ENCODE results near the gene MACROD2. TPM values are rescaled to one million over a fixed set of nuclear protein-coding genes. Genes with fewer than 3 reads are reported as not detected.
"Not testable (repeated sequence)": the region's sequence is repeated elsewhere in the genome, so short reads cannot be mapped to it uniquely, and the experiment has no call there.

MACROD2 gene
- total RNA-seq, 1 experiment from 2014 or later: 1.4 TPM

DNA sequence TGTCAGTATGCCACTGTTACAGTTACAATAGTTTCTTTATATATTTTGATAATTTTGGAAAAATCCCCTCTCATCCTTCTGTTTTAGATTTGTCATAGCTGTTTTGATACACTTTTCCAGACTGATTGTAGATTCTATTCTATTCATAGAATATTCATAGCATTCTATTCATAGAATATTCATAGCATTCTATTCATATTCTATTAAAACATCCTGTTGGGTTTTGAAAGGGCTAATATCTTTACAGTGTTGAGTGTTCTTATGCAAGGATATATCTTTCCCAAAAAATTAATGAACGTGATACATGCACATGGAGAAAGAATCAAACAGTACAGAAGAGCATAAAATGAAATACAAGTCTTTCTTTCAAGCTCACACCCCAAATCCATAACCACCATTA is 38.0 kb downstream of the MACROD2 start:
- H3K36me3 ChIP-seq (ENCODE audit: insufficient read depth, low read length, poor library complexity, severe bottlenecking): no peaks in the 10 kb centered on the region
- ChIA-PET POLR2A (ENCODE audit: low non-redundant PET) (no interaction called here), CTCF (no interaction called here)
- intact Hi-C loops (cut with micrococcal nuclease; ENCODE audit: unreplicated experiment): no loop called here
- BruUV-seq (replicated peaks): no TSS peak
- H3K9me3 ChIP-seq (ENCODE audit: low read depth, low read length, poor library complexity, severe bottlenecking): no peaks in the 10 kb centered on the region
- no peak for DNase-seq (ENCODE audit: low spot score)
- H3K4me3 ChIP-seq (ENCODE audit: low read depth, low read length, poor library complexity, severe bottlenecking): no peak overlapping the region
- no peaks in the 10 kb centered on the region for H3K27me3 ChIP-seq (replicated peaks; ENCODE audit: insufficient read depth, low read depth, low read length, poor library complexity)
- no peak for TF ChIP-seq EZH2 (IDR thresholded peaks at IDR 0.05; ENCODE audit: borderline replicate concordance, low read depth, low read length, poor library complexity, severe bottlenecking)
- TF ChIP-seq, protein P1, sequence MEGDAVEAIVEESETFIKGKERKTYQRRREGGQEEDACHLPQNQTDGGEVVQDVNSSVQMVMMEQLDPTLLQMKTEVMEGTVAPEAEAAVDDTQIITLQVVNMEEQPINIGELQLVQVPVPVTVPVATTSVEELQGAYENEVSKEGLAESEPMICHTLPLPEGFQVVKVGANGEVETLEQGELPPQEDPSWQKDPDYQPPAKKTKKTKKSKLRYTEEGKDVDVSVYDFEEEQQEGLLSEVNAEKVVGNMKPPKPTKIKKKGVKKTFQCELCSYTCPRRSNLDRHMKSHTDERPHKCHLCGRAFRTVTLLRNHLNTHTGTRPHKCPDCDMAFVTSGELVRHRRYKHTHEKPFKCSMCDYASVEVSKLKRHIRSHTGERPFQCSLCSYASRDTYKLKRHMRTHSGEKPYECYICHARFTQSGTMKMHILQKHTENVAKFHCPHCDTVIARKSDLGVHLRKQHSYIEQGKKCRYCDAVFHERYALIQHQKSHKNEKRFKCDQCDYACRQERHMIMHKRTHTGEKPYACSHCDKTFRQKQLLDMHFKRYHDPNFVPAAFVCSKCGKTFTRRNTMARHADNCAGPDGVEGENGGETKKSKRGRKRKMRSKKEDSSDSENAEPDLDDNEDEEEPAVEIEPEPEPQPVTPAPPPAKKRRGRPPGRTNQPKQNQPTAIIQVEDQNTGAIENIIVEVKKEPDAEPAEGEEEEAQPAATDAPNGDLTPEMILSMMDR (conservative IDR thresholded peaks at IDR 0.05; ENCODE audit: low read depth, low read length): no peak
- H3K27ac ChIP-seq (ENCODE audit: low read depth, low read length, poor library complexity, severe bottlenecking): no peak overlapping the region
- H3K4me1 ChIP-seq (ENCODE audit: insufficient read depth, low read length, poor library complexity, severe bottlenecking): no peaks in the 10 kb centered on the region

DNA sequence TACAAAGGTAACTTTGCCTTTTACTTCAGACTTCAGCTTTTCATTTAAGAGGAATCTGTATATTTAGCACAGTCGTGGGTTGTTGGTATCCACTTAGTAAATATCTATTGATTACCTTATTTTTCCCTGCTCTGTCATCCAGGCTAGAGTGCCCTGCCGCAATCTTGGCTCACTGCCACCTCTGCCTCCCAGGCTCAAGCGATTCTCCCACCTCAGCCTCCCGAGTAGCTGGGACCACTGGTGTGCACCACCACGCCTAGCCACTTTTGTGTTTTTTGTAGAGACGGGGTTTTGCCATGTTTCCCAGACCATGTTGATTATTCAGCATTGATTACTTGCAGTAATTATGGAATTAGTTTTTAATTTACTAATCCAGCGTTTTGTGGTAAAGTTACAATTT is 41.3 kb downstream of the MACROD2 start:
- Histone ChIP-seq H3K36me3 (ENCODE audit: insufficient read depth, low read length, poor library complexity, severe bottlenecking) (no peaks in the 10 kb centered on the region), H3K27me3 (replicated peaks; ENCODE audit: insufficient read depth, low read depth, low read length, poor library complexity) (no peaks in the 10 kb centered on the region), H3K4me1 (ENCODE audit: insufficient read depth, low read length, poor library complexity, severe bottlenecking) (no peaks in the 10 kb centered on the region), H3K4me3 (ENCODE audit: low read depth, low read length, poor library complexity, severe bottlenecking) (no peak overlapping the region), H3K27ac (ENCODE audit: low read depth, low read length, poor library complexity, severe bottlenecking) (no peak overlapping the region), H3K9me3 (ENCODE audit: low read depth, low read length, poor library complexity, severe bottlenecking) (no peaks in the 10 kb centered on the region)
- intact Hi-C loops (cut with micrococcal nuclease; ENCODE audit: unreplicated experiment): no loop called here
- POLR2A ChIA-PET (ENCODE audit: low non-redundant PET): no interaction called here
- CTCF ChIA-PET: no interaction called here
- no peak for DNase-seq (ENCODE audit: low spot score)
- BruUV-seq (replicated peaks): no TSS peak
- TF ChIP-seq, protein P1 (conservative IDR thresholded peaks at IDR 0.05; ENCODE audit: low read depth, low read length): no peak
- TF ChIP-seq EZH2 (IDR thresholded peaks at IDR 0.05; ENCODE audit: borderline replicate concordance, low read depth, low read length, poor library complexity, severe bottlenecking): no peak

DNA sequence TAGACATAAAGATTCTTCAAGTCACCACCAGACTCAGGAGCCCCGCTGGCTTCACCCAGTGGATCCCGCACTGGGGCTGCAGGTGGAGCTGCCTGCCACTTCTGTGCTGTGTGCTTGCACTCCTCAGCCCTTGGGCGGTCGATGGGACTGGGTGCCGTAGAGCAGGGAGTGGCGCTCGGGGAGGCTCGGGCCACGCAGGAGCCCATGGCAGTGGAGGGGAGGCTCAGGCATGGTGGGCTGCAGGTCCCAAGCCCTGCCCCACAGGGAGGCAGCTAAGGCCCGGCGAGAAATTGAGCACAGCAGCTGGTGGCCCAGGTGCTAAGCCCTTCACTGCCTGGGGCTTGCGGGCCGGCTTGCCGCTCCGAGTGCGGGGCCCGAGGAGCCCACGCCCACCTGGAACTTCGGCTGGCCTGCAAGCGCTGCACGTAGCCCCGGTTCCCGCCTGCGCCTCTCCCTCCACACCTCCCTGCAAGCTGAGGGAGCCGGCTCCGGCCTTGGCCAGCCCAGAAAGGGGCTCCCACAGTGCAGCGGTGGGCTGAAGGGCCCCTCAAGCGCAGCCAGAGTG is 49.5 kb downstream of the MACROD2 start:
- intact Hi-C loops (cut with micrococcal nuclease; ENCODE audit: unreplicated experiment); CTCF ChIA-PET; H3K27ac ChIP-seq (ENCODE audit: low read depth, low read length, poor library complexity, severe bottlenecking); POLR2A ChIA-PET (ENCODE audit: low non-redundant PET); H3K9me3 ChIP-seq (ENCODE audit: low read depth, low read length, poor library complexity, severe bottlenecking); H3K4me1 ChIP-seq (ENCODE audit: insufficient read depth, low read length, poor library complexity, severe bottlenecking); DNase-seq (ENCODE audit: low spot score); H3K27me3 ChIP-seq (replicated peaks; ENCODE audit: insufficient read depth, low read depth, low read length, poor library complexity); H3K4me3 ChIP-seq (ENCODE audit: low read depth, low read length, poor library complexity, severe bottlenecking); H3K36me3 ChIP-seq (ENCODE audit: insufficient read depth, low read length, poor library complexity, severe bottlenecking); BruUV-seq (replicated peaks): not testable (repeated sequence)

DNA sequence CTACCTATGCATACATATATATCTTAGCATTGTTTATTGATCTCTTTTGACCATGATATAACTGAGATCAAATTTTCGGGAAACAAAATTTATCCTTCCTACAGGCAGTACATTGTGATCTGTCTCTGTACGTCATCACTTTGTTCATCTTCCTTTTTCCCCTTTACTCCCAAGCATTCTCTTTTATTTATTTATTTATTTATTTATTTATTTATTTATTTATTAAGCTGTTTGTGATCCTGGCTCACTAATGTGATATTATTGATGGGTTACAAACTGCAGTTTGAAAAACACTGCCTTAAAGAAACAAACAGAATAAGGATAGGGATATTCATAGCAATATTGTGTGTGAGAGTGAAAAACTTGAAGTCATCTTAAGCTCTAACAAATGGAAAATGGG is 51.2 kb downstream of the MACROD2 start:
- no peak for DNase-seq (ENCODE audit: low spot score)
- H3K27me3 ChIP-seq (replicated peaks; ENCODE audit: insufficient read depth, low read depth, low read length, poor library complexity): no peaks in the 10 kb centered on the region
- BruUV-seq (replicated peaks): no TSS peak
- no peak overlapping the region for H3K27ac ChIP-seq (ENCODE audit: low read depth, low read length, poor library complexity, severe bottlenecking)
- no peaks in the 10 kb centered on the region for H3K9me3 ChIP-seq (ENCODE audit: low read depth, low read length, poor library complexity, severe bottlenecking)
- H3K4me3 ChIP-seq (ENCODE audit: low read depth, low read length, poor library complexity, severe bottlenecking): no peak overlapping the region
- no peaks in the 10 kb centered on the region for H3K36me3 ChIP-seq (ENCODE audit: insufficient read depth, low read length, poor library complexity, severe bottlenecking)
- intact Hi-C loops (cut with micrococcal nuclease; ENCODE audit: unreplicated experiment): no loop called here
- CTCF ChIA-PET: no interaction called here
- POLR2A ChIA-PET (ENCODE audit: low non-redundant PET): no interaction called here
- no peak for TF ChIP-seq EZH2 (IDR thresholded peaks at IDR 0.05; ENCODE audit: borderline replicate concordance, low read depth, low read length, poor library complexity, severe bottlenecking)
- TF ChIP-seq, protein P1 (conservative IDR thresholded peaks at IDR 0.05; ENCODE audit: low read depth, low read length): no peak
- no peaks in the 10 kb centered on the region for H3K4me1 ChIP-seq (ENCODE audit: insufficient read depth, low read length, poor library complexity, severe bottlenecking)
